Activated T-helper 2 cell treated with anti-CD3 and anti-CD28 coated beads, Interferon-gamma antibody, Interleukin-2, Interleukin-4, amounts not matched to agents 10 μg/mL and 5 μg/mL and 100 μg/mL, durations not matched to agents 14 hours and 24 hours and 36 hours (primary cell): Measurements from ENCODE around the gene WDR49. TPM values are rescaled to one million over a fixed set of nuclear protein-coding genes. Genes with fewer than 3 reads are reported as not detected.

Experiments used
- DNase-seq: peaks from one replicate; pipeline ENCODE4 v3.0.0; 2021; ENCODE audit warnings: low spot score
- H3K27ac Mint-ChIP-seq: one replicate; pipeline ENCODE4 v1.8.0; 2021; ENCODE audit warnings: mixed read lengths
- H3K27me3 Mint-ChIP-seq: one replicate; pipeline ENCODE4 v1.8.0; 2021; ENCODE audit warnings: low read depth, mixed read lengths
- H3K36me3 Mint-ChIP-seq: one replicate; pipeline ENCODE4 v1.8.0; 2021; ENCODE audit warnings: low read depth, mixed read lengths
- H3K4me1 Mint-ChIP-seq: one replicate; pipeline ENCODE4 v1.8.0; 2021; ENCODE audit warnings: low read depth, mixed read lengths
- H3K4me3 Mint-ChIP-seq: one replicate; pipeline ENCODE4 v1.8.0; 2021; ENCODE audit warnings: low read depth, mild to moderate bottlenecking, moderate library complexity, mixed read lengths
- H3K9me3 Mint-ChIP-seq: one replicate; pipeline ENCODE4 v1.8.0; 2021; ENCODE audit warnings: mixed read lengths
- intact Hi-C: fragments of 100-400 bp; cut with micrococcal nuclease; formaldehyde crosslinking; loops from one replicate; pipeline ENCODE4 v1.15.1; 2023
- total RNA-seq: library from RNA; stranded (reverse); gene quantifications from 2 replicates; pipeline ENCODE4 v1.2.3, GENCODE V29; 2022

The WDR49 gene
- total RNA-seq, 1 donor from 2014 or later = not detected

DNA sequence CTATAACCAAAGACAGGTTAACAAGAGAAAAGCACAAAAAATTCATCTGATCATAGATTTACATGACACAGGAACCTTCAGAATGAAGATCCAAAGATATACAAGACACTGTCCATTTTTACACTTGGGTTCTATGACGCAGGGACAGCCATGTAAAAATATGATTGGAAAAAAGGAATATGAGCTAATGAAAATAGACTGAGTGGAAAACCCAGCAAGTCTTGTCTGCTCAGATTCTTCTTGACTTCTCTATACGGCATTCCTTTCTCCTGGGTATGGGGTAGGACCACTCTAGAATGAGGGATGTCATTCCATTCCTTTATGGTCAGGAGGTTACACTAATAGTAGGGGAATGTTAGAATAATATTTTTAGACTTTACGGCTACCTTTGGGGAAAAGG lies 46.9 kb downstream of the WDR49 start:
- DNase-seq = no peak
- Mint-ChIP-seq H3K4me1 (no peaks in the 10 kb centered on the region), H3K4me3 (no peak overlapping the region), H3K27me3 (no peaks in the 10 kb centered on the region), H3K27ac (no peak overlapping the region), H3K36me3 (no peaks in the 10 kb centered on the region), H3K9me3 (no peaks in the 10 kb centered on the region)
- intact Hi-C loops = no loop called here

DNA sequence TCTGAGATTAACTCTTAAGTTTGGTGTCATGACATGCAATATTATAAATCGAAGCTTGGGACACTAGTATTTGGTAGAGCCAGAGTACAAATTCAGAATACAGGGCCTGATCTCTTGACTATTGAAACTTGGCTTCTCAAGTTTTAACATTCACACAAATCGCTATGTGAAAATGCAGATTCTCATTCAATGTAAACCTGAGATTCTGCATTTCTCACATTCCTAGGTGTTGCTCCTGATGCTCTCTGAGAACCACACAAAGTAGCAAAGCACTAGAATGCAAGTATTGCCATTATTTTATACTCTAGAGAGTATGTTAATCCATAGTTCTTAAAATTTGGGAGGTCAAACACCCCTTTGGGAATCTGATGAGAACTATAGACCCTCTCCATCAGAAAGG lies 47.9 kb downstream of the WDR49 start:
- H3K4me3 Mint-ChIP-seq = no peak overlapping the region
- intact Hi-C loops = no loop called here
- H3K27ac Mint-ChIP-seq = no peak overlapping the region
- no peaks in the 10 kb centered on the region for H3K36me3 Mint-ChIP-seq
- H3K9me3 Mint-ChIP-seq = no peaks in the 10 kb centered on the region
- H3K27me3 Mint-ChIP-seq = no peaks in the 10 kb centered on the region
- no peak for DNase-seq
- no peaks in the 10 kb centered on the region for H3K4me1 Mint-ChIP-seq

- intact Hi-C loops = no loop called here
- Mint-ChIP-seq H3K4me1 (no peaks in the 10 kb centered on the region), H3K36me3 (no peaks in the 10 kb centered on the region), H3K27ac (no peak overlapping the region), H3K4me3 (no peak overlapping the region), H3K27me3 (no peaks in the 10 kb centered on the region), H3K9me3 (no peaks in the 10 kb centered on the region)
- DNase-seq = no peak
These were observed 51.7 kb downstream of the WDR49 start for GRCh38 chr3:167602041-167602440.

- Mint-ChIP-seq H3K36me3 (no peaks in the 10 kb centered on the region), H3K27ac (no peak overlapping the region), H3K4me3 (no peak overlapping the region), H3K27me3 (no peaks in the 10 kb centered on the region), H3K9me3 (no peaks in the 10 kb centered on the region), H3K4me1 (no peaks in the 10 kb centered on the region)
- no peak for DNase-seq
- intact Hi-C loops = no loop called here
These were observed 66.1 kb downstream of the WDR49 start for GRCh38 chr3:167587651-167588050.

- H3K4me1 Mint-ChIP-seq = no peaks in the 10 kb centered on the region
- no peak overlapping the region for H3K27ac Mint-ChIP-seq
- no peaks in the 10 kb centered on the region for H3K9me3 Mint-ChIP-seq
- H3K27me3 Mint-ChIP-seq = no peaks in the 10 kb centered on the region
- H3K36me3 Mint-ChIP-seq = no peaks in the 10 kb centered on the region
- no peak overlapping the region for H3K4me3 Mint-ChIP-seq
- intact Hi-C loops = no loop called here
- DNase-seq = no peak
These were observed 78.6 kb downstream of the WDR49 start for GRCh38 chr3:167575000-167575600.

- no peak for DNase-seq
- Mint-ChIP-seq H3K27ac (no peak overlapping the region), H3K27me3 (no peaks in the 10 kb centered on the region), H3K4me3 (no peak overlapping the region), H3K9me3 (no peaks in the 10 kb centered on the region), H3K4me1 (no peaks in the 10 kb centered on the region), H3K36me3 (no peaks in the 10 kb centered on the region)
- intact Hi-C loops = no loop called here
These were observed 80.8 kb downstream of the WDR49 start for GRCh38 chr3:167572991-167573390.

DNA sequence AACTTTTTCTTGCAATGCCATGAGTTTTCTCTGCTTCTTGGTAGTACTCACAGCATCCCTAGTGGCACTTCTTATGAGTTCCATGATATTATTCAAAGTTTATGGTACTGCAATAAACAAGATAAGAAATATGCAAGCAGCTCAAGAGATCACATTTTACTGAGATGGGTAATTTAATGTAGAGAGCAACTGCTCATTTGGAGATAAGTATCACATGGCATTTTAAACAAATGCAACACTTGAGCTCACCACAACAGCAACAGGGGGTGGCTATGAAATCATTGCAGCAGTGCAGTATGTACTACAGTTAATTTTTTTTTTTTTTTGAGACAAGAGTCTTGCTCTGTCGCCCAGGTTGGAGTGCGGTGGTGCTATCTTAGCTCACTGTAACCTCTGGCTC lies 85.1 kb downstream of the WDR49 start:
- DNase-seq = no peak
- H3K4me3 Mint-ChIP-seq = no peak overlapping the region
- intact Hi-C loops = no loop called here
- no peak overlapping the region for H3K27ac Mint-ChIP-seq
- H3K9me3 Mint-ChIP-seq = no peaks in the 10 kb centered on the region
- no peaks in the 10 kb centered on the region for H3K27me3 Mint-ChIP-seq
- no peaks in the 10 kb centered on the region for H3K36me3 Mint-ChIP-seq
- H3K4me1 Mint-ChIP-seq = no peaks in the 10 kb centered on the region

DNA sequence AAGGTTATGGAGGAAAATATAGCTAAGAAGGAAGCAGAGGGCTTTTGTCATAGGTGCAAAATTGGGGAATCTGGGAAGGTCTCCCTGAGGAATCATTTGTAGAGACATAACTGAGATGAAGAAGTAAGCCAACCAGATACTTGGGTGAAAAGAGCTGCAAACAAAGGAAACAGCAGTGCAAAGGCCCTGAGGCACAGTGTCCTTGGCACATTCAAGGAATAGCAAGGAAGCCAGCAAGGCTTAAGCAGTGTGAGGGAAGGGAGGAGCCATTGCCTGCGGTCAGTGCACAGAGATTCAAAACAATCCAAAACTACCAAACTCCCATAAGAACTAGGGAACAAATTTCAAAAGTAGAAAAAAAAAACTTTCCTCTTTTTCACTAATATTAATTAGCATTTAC lies 88.3 kb downstream of the WDR49 start:
- intact Hi-C loops = no loop called here
- H3K4me3 Mint-ChIP-seq = no peak overlapping the region
- H3K4me1 Mint-ChIP-seq = no peaks in the 10 kb centered on the region
- H3K9me3 Mint-ChIP-seq = no peaks in the 10 kb centered on the region
- no peak for DNase-seq
- H3K36me3 Mint-ChIP-seq = no peaks in the 10 kb centered on the region
- H3K27ac Mint-ChIP-seq = no peak overlapping the region
- no peaks in the 10 kb centered on the region for H3K27me3 Mint-ChIP-seq

- H3K4me1 Mint-ChIP-seq = no peaks in the 10 kb centered on the region
- H3K27ac Mint-ChIP-seq = no peak overlapping the region
- H3K36me3 Mint-ChIP-seq = no peaks in the 10 kb centered on the region
- H3K9me3 Mint-ChIP-seq = no peaks in the 10 kb centered on the region
- no peak for DNase-seq
- no peak overlapping the region for H3K4me3 Mint-ChIP-seq
- H3K27me3 Mint-ChIP-seq = no peaks in the 10 kb centered on the region
- intact Hi-C loops = no loop called here
These were observed 89.1 kb downstream of the WDR49 start for GRCh38 chr3:167564612-167565011.

- Mint-ChIP-seq H3K27me3 (no peaks in the 10 kb centered on the region), H3K27ac (no peak overlapping the region), H3K9me3 (no peaks in the 10 kb centered on the region), H3K36me3 (no peaks in the 10 kb centered on the region), H3K4me3 (no peak overlapping the region), H3K4me1 (no peaks in the 10 kb centered on the region)
- intact Hi-C loops = no loop called here
- DNase-seq = no peak
These were observed 93.8 kb downstream of the WDR49 start for GRCh38 chr3:167559924-167560323.

- Mint-ChIP-seq H3K9me3 (no peaks in the 10 kb centered on the region), H3K36me3 (no peaks in the 10 kb centered on the region), H3K4me1 (no peaks in the 10 kb centered on the region), H3K4me3 (no peak overlapping the region), H3K27me3 (no peaks in the 10 kb centered on the region), H3K27ac (no peak overlapping the region)
- DNase-seq = no peak
- intact Hi-C loops = no loop called here
These were observed 98.8 kb downstream of the WDR49 start for GRCh38 chr3:167554898-167555297.

DNA sequence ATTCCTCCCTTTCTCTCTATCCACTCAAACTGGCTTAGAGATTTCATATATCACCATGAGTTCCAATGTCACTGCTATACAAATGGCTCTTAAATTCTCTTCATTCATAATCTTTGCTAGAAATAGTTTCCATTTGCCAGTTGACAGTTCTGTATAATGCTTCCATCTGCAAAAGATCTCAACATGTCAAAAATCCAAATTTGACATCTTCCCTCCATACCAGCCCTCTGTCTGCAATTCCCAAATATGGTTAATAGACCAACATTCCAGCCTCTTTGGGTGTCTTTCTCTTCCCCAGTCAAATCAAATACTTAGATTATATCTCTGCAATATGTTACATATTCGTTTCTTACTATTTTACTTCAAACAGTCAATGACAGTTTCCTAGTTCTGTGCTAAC lies 115.7 kb downstream of the WDR49 start:
- Mint-ChIP-seq H3K9me3 (no peaks in the 10 kb centered on the region), H3K27me3 (no peaks in the 10 kb centered on the region), H3K36me3 (no peaks in the 10 kb centered on the region), H3K4me3 (no peak overlapping the region), H3K4me1 (no peaks in the 10 kb centered on the region), H3K27ac (no peak overlapping the region)
- intact Hi-C loops = no loop called here
- no peak for DNase-seq

- no peaks in the 10 kb centered on the region for H3K27me3 Mint-ChIP-seq
- no peak overlapping the region for H3K27ac Mint-ChIP-seq
- no peaks in the 10 kb centered on the region for H3K4me1 Mint-ChIP-seq
- H3K9me3 Mint-ChIP-seq = no peaks in the 10 kb centered on the region
- DNase-seq = no peak
- intact Hi-C loops = no loop called here
- H3K36me3 Mint-ChIP-seq = no peaks in the 10 kb centered on the region
- no peak overlapping the region for H3K4me3 Mint-ChIP-seq
These were observed 132.8 kb downstream of the WDR49 start for GRCh38 chr3:167521006-167521355.
